Loucy (cell line): Measurements from ENCODE around the gene HES5.

Experiments
- EZH2phosphoT487 ChIP-seq: fragments of 200-600 bp; IDR thresholded peaks from 2 replicates; pipeline ENCODE4 v1.6.1; 2018; ENCODE audit warnings: antibody characterized with exemption, mild to moderate bottlenecking, moderate library complexity, borderline replicate concordance
- TF ChIP-seq, protein P1 (sequence below): fragments of 200-600 bp; sonication (generic); conservative IDR thresholded peaks from 2 replicates; pipeline ENCODE4 v1.5.1; 2014; ENCODE audit warnings: mild to moderate bottlenecking, antibody characterized with exemption, low read length

DNA sequence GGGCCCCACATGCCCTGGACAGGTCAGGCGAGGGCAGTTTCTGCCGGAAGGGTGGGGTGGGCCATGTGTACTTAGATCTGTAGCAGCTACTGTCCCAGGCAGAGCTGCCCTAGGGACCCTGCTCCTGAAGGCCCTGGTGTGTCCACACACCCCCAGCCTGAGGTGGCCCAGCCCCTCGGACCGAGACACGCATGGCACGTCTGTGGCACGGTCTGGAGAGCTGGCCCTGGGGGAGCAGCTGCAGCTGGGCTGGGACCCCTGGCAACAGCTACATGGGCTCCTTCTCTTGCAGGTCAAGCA is 28.3 kb downstream of the HES5 start:
- TF ChIP-seq, protein P1, sequence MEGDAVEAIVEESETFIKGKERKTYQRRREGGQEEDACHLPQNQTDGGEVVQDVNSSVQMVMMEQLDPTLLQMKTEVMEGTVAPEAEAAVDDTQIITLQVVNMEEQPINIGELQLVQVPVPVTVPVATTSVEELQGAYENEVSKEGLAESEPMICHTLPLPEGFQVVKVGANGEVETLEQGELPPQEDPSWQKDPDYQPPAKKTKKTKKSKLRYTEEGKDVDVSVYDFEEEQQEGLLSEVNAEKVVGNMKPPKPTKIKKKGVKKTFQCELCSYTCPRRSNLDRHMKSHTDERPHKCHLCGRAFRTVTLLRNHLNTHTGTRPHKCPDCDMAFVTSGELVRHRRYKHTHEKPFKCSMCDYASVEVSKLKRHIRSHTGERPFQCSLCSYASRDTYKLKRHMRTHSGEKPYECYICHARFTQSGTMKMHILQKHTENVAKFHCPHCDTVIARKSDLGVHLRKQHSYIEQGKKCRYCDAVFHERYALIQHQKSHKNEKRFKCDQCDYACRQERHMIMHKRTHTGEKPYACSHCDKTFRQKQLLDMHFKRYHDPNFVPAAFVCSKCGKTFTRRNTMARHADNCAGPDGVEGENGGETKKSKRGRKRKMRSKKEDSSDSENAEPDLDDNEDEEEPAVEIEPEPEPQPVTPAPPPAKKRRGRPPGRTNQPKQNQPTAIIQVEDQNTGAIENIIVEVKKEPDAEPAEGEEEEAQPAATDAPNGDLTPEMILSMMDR, result no peak
- TF ChIP-seq EZH2phosphoT487, result no peak
